Choroid plexus epithelial cell (primary cell): Measurements from ENCODE around the gene DUT.

ENCODE experiments used
- DNase-seq: peaks from one replicate; pipeline ENCODE4 v3.0.0-alpha.2; 2010; ENCODE audit warnings: low read depth
- H3K4me3 ChIP-seq: 2 replicates; pipeline ENCODE4 v1.5.1; 2011; ENCODE audit warnings: low read depth, mild to moderate bottlenecking, control low read depth, low read length, moderate library complexity
- CTCF ChIP-seq: conservative IDR thresholded peaks from 2 replicates; pipeline ENCODE4 v1.5.1; 2011; ENCODE audit warnings: low read depth, mild to moderate bottlenecking, control low read depth, inconsistent platforms, low read length, moderate library complexity

DUT gene

DNA sequence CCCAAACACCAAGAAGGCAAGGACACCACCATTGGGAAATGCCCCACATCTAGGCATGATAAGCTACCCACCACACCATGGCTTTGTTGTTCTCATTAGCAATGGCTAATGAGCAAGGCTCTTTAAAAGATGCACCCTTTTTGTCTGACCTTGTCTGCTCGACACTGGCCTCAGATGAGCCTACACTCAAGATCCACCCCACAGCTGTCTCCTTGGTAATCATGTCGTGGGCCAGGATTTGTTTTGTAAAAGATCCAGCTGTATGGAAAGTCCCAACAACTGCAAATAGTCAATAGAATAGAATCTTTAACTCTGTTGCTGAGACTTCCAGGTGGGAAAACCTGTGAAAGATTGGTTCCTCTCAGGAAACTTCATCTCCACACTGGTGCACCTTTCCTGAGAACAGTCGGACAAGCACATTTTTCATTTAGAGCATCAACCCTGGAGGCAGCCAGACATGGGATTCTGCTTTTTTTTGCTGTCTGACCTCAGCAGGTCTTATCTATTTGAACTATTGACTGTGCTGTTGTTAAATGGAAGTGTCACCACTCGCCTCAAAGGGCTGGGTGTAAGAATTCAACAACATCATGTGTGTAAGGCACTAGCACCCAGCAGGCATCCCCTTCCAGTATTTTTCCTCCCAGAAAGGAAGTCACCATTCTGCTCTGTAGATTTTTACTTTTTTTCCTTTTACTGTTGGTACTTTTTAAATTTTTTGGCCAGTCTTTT, 35.5 kb downstream of the DUT start:
- DNase-seq, result peak; percentile 89
- TF ChIP-seq CTCF, result no peak
- no peak overlapping the region for H3K4me3 ChIP-seq

DNA sequence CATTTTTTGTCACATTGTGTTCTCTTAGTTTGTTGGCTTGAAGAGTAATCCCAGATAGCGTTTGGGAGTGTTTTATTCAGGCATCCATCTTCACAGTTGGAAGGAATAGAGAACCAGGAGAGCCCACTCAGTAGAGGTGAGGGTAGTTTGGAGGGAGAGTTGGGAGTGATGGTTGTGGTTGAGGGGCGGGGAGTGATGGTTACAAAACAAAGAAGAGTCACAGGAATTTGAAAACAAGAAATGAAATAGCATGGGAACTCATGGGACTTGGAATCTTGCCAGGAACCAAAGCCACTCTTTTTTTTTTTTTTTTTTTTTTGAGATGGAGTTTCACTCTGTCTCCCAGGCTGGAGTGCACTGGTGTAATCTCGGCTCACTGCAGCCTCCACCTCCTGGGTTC, 36.3 kb downstream of the DUT start:
- peak; percentile 88 for DNase-seq
- no peak overlapping the region for H3K4me3 ChIP-seq
- no peak for TF ChIP-seq CTCF

DNA sequence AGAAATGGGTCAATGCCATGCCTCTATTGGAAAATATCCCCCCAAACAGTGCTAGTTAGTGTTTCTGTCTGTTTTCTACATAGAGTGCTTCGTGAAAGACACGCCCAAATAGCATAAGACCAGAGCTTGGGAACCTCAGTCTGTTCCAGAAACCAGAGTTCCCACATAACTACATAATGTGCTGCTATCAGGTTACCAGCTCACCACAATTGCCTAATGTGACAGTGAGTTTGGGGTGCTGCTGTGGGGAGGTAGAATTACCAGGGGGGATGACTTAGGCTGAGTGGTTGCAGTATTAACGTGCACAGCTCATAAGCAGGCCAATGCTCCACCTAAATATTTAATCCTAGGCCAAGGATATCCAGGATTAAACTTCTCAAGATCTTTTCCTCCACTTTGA, 39.2 kb downstream of the DUT start:
- DNase-seq, result peak; percentile 97
- H3K4me3 ChIP-seq, result no peak overlapping the region
- no peak for TF ChIP-seq CTCF

DNA sequence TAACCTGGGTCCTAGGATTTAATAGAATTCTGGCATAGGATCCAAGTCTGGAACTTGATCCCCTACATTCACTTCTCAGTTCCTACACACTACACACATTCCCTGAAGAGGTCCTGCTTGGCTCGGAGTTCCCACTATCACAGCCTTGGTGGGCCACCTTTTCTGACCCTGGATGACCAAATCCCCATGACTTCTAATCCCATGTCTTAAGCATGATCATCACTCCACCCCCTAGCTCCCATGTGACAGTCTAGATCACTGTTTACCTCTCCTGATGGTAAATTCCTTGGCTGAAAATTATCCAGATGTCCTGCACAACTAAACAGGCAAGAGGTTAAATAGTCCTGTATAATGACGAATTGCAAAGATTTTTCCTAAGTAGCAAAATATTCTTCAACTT, 40.3 kb downstream of the DUT start:
- no peak overlapping the region for H3K4me3 ChIP-seq
- peak; percentile 53 for DNase-seq
- TF ChIP-seq CTCF, result no peak

GRCh38 chr15:48371961-48372360, 40.7 kb downstream of the DUT start:
- peak; percentile 38 for DNase-seq
- H3K4me3 ChIP-seq, result no peak overlapping the region
- TF ChIP-seq CTCF, result no peak

DNA sequence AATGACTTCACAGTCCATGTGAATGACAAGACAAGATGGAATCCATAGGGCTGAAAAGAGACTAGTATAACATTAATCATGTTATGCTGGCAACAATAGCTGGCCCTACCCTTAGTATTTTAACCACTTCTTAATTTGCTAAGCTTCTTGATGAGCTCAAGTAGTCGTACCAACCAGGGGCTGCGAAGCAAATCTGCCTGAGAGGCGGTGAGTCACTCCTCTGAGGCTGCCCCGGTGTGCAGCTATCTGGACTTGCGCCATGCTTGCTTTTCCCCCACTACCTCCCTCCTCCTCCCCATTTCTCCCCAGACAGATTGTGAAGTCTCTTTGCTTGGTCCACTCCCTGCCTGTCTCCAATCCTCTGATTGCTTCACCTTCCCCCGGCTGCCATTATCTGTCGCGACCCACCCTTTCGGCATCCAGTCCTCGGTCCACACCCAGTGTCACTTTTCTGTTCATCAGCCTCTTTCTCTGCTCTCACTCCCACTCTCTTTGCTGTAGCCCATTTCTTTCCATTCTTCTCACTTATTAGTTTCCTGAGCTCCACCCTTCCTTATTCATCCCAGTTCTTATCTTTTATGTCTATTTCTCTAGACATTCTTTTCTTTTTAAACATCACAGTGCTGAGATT, 42.7 kb downstream of the DUT start:
- DNase-seq, result peak; percentile 89
- no peak overlapping the region for H3K4me3 ChIP-seq
- TF ChIP-seq CTCF, result no peak

DNA sequence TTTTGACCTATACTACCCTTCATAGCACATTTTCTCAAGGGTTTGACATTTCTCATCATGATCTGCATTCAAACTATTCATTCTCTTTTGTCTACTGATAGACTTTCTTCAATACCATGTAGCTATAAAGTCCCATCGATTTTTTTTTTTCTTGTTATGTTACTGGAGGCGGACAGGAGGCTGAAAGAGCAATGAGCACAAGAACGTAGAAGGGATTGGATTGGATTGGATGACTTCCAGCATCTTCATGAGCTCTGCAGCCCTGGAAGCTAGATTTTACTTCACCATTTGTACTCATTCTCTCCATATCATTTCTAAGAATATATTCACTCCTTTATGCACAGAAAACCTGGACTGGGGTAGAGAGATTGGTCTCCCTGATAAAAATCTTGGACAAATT, 43.2 kb downstream of the DUT start:
- TF ChIP-seq CTCF, result no peak
- H3K4me3 ChIP-seq, result no peak overlapping the region
- peak; percentile 69 for DNase-seq
